Measurements from ENCODE around the gene HIVEP3.

Gene HIVEP3

GRCh38 chr1:41622402-41622801 is 296.3 kb downstream of the HIVEP3 start:
- in situ Hi-C loops (cut with MboI; ENCODE audit: low sequenced_read_pairs) = no loop called here

GRCh38 chr1:41621791-41622190 is 296.9 kb downstream of the HIVEP3 start:
- in situ Hi-C loops (cut with MboI; ENCODE audit: low sequenced_read_pairs) = no loop called here

- in situ Hi-C loops (cut with MboI; ENCODE audit: low sequenced_read_pairs) = no loop called here
Measured at GRCh38 chr1:41621256-41621655, 297.5 kb downstream of the HIVEP3 start.

GRCh38 chr1:41620365-41621169 is 298.2 kb downstream of the HIVEP3 start:
- in situ Hi-C loops (cut with MboI; ENCODE audit: low sequenced_read_pairs) = no loop called here

GRCh38 chr1:41619511-41620364 is 299.0 kb downstream of the HIVEP3 start:
- in situ Hi-C loops (cut with MboI; ENCODE audit: low sequenced_read_pairs) = no loop called here

GRCh38 chr1:41618871-41619270 is 299.9 kb downstream of the HIVEP3 start:
- in situ Hi-C loops (cut with MboI; ENCODE audit: low sequenced_read_pairs) = no loop called here

GRCh38 chr1:41618066-41618825 is 300.5 kb downstream of the HIVEP3 start:
- in situ Hi-C loops (cut with MboI; ENCODE audit: low sequenced_read_pairs) = no loop called here

GRCh38 chr1:41617336-41617735 is 301.4 kb downstream of the HIVEP3 start:
- in situ Hi-C loops (cut with MboI; ENCODE audit: low sequenced_read_pairs) = no loop called here

GRCh38 chr1:41616563-41616962 is 302.2 kb downstream of the HIVEP3 start:
- in situ Hi-C loops (cut with MboI; ENCODE audit: low sequenced_read_pairs) = no loop called here

- in situ Hi-C loops (cut with MboI; ENCODE audit: low sequenced_read_pairs) = no loop called here
Measured at GRCh38 chr1:41615981-41616380, 302.7 kb downstream of the HIVEP3 start.

GRCh38 chr1:41615316-41615715 is 303.4 kb downstream of the HIVEP3 start:
- in situ Hi-C loops (cut with MboI; ENCODE audit: low sequenced_read_pairs) = no loop called here

GRCh38 chr1:41614818-41615217 is 303.9 kb downstream of the HIVEP3 start:
- in situ Hi-C loops (cut with MboI; ENCODE audit: low sequenced_read_pairs) = no loop called here

GRCh38 chr1:41613689-41614574 is 304.8 kb downstream of the HIVEP3 start:
- in situ Hi-C loops (cut with MboI; ENCODE audit: low sequenced_read_pairs) = no loop called here

- in situ Hi-C loops (cut with MboI; ENCODE audit: low sequenced_read_pairs) = no loop called here
Measured at GRCh38 chr1:41612953-41613352, 305.8 kb downstream of the HIVEP3 start.

GRCh38 chr1:41611932-41612450 is 306.7 kb downstream of the HIVEP3 start:
- in situ Hi-C loops (cut with MboI; ENCODE audit: low sequenced_read_pairs) = no loop called here

- in situ Hi-C loops (cut with MboI; ENCODE audit: low sequenced_read_pairs) = no loop called here
Measured at GRCh38 chr1:41611068-41611931, 307.4 kb downstream of the HIVEP3 start.

- in situ Hi-C loops (cut with MboI; ENCODE audit: low sequenced_read_pairs) = no loop called here
Measured at GRCh38 chr1:41610361-41610760, 308.4 kb downstream of the HIVEP3 start.

- in situ Hi-C loops (cut with MboI; ENCODE audit: low sequenced_read_pairs) = no loop called here
Measured at GRCh38 chr1:41609166-41609883, 309.4 kb downstream of the HIVEP3 start.

All from HL-60/S4 treated with phorbol 12-myristate 13-acetate at 8.2 ng/mL for 4 days and 3 days (cell line).